ENCODE results near the gene AMMECR1.
A peak's percentile ranks its signal among the peaks of the same experiment; 100 is the strongest.
"Not testable (repeated sequence)": the region's sequence is repeated elsewhere in the genome, so short reads cannot be mapped to it uniquely, and the experiment has no call there.

The AMMECR1 gene

GRCh38 chrX:110251526-110251925, 66.4 kb downstream of the AMMECR1 start:
- DNase-seq: no peak

DNA sequence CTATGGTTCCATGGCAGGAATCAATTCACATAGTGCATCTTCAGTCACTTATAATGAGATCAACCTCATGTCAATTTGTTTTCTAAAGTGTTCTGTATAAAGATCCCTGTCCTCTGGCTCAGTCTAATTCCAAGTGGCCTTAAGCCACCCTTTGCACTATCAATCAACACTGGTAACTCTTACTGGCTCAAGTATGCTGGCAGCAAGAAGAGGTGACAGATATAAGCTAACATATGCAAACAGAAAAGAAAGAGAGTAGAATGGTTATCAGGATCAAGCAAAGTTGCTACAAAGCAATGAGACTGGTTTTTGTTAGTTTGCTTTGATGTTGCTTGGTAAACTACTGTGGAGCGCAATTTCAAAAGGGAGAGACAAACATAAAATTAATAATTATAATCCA, 67.0 kb downstream of the AMMECR1 start:
- DNase-seq: no peak

- no peak for DNase-seq
Observed at GRCh38 chrX:110248578-110248977, 69.3 kb downstream of the AMMECR1 start.

DNA sequence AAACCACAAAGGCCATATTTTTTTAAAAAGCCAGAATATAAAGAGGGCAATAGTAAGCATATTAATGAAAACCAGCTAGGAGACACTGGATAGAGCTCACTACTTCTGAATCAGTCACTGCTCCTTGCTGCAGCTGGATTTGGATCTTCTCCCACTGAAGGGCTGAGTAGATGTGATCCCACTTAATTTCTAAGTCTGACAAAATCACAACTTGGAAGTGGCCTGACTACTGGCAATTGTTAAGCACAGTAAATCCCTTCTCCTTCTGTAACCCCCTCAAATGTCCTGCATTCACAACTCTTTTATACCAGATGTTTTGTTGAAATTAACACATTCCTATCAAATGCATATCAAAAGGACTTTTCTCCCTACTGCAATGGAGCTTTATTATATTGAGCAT, 72.9 kb downstream of the AMMECR1 start:
- DNase-seq: no peak

DNA sequence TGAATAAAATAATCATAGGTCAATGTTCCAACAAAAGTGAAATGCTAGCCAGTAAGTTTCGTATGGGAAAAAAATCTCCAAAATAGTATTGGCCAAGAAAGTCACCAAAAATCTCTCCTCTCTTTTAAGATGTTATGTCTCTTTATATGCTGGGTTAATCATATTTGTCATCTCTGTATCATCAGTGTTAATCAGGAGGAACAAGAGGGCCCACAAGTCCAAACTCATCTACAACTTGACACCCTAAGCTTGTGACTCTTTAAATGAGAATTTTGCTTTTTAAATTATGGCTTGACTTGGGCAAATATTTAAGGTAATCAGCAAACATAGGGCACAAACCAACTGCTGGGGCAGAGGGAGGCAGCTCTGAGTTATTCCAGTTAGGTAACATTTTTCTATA, 75.5 kb downstream of the AMMECR1 start:
- DNase-seq: no peak

GRCh38 chrX:110241816-110242215, 76.1 kb downstream of the AMMECR1 start:
- DNase-seq: no peak

DNA sequence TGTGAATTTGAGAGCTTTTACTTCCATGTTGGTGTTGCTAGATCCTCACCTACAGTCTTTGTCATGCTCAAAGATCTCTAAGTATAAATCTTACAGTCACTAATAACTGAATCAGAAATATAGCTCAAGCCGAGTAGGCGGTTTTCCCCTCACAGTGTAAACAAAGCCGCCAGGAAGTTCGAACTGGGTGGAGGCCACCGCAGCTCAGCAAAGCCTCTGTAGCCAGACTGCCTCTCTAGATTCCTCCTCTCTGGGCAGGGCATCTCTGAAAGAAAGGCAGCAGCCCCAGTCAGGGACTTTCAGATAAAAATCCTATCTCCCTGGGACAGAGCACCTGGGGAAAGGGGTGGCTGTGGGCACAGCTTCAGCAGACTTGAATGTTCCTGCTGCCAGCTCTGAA, 79.6 kb downstream of the AMMECR1 start:
- DNase-seq: peak; percentile 19 to 28

GRCh38 chrX:110231485-110231884, 86.4 kb downstream of the AMMECR1 start:
- DNase-seq: not testable (repeated sequence)

DNA sequence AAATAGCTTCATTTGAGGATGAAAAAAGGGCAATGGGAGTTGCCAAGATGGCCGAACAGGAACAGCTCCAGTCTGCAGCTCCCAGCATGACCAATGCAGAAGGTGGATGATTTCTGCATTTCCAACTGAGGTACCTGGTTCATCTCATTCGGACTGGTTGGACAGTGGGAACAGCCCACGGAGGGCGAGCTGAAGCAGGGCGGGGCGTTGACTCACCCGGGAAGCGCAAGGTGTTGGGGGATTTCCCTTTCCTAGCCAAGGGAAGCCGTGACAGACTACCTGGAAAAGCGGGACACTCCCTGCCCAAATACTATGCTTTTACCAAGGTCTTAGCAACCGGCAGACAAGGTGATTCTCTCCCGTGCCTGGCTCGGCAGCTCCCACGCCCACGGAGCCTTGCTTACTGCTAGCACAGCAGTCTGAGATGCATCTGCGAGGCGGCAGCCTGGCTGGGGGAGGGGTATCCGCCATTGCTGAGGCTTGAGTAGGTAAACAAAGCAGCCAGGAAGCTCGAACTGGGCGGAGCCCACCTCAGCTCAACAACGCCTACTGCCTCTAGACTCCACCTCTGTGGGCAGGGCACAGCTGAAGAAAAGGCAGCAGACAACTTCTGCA, 88.3 kb downstream of the AMMECR1 start:
- DNase-seq: peak; percentile 71 to 78

DNA sequence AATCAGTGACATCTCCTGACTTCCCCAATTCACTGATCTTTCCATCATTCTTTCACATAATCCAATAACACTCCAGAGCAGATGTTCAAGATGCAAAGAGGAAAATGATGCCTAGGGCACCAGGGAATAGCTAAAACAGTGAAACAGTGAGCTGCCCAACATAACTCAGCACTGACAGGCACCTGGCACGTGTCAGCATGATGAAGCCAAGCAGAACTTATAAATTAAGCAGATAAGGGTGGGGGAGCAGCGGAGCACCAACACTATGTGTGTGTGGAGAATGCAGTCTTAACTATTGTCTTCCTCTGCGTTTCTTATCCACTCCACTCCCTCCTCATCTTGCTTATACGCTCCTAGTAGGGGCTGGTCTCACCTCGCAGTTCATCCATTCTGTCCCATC, 89.4 kb downstream of the AMMECR1 start:
- no peak for DNase-seq

- no peak for DNase-seq
Observed at GRCh38 chrX:110226931-110227330, 91.0 kb downstream of the AMMECR1 start.

- no peak for DNase-seq
Observed at GRCh38 chrX:110224926-110225617, 92.8 kb downstream of the AMMECR1 start.

- DNase-seq: no peak
Observed at GRCh38 chrX:110222497-110223257, 95.2 kb downstream of the AMMECR1 start.

GRCh38 chrX:110219920-110220319, 98.0 kb downstream of the AMMECR1 start:
- DNase-seq: no peak

GRCh38 chrX:110218591-110218990, 99.3 kb downstream of the AMMECR1 start:
- DNase-seq: no peak

DNA sequence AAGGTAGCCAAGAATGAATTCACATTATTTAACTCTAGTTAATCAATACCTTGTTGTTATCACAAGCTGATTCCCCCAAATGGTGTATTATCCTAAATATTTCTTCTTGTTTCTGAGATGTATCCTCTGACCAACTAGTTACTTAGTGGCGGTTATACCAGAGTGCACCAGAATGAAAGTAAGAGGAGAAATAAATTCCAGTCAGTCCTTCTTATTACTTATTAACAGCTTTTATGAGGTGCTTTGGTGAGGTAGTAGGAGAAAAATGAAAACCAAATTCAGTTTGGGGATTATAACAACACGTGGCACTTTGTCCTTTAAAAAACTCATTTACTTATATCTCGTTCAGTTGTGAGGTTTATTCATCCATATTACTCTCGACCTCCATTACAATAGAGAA, 101.9 kb downstream of the AMMECR1 start:
- no peak for DNase-seq

GRCh38 chrX:110215411-110215810, 102.5 kb downstream of the AMMECR1 start:
- no peak for DNase-seq

- DNase-seq: no peak
Observed at GRCh38 chrX:110214684-110215083, 103.2 kb downstream of the AMMECR1 start.

DNA sequence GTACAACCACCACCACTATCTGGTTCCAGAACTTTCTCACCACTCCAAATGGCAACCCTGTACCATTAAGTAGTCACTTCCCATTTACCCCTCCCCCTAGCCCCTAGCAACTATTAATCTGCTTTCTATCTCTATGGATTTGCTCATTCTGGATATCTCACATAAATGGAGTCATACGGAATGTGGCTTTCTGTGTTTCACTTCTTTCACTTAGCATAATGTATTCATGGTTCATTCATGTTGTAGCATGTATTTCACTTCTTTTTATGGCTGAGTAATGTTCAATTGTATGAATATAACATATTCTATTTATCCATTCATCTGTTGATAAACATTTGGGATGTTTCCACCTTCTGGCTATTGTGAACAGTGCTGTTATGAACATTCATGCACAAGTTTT, 104.7 kb downstream of the AMMECR1 start:
- DNase-seq: no peak

GRCh38 chrX:110212299-110212698, 105.6 kb downstream of the AMMECR1 start:
- DNase-seq: no peak

DNA sequence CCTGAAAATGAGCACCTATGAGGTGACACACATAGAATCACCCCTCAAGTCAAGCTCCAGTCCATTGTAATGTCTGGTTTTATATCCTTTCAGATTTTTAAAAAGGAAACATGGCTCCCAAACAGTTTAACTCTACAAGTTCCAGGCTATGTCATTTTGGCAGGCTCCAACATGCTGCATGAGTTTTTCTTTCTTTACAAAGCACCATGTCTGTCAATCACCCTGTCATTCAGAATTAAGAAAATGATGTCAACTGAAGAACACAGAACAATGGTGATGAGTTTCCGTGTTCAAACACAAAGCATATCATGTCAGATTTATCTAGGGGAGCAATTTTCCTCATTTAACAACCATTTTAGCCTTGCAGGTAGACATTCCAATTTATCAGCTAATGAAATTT, 106.5 kb downstream of the AMMECR1 start:
- no peak for DNase-seq

- DNase-seq: no peak
Observed at GRCh38 chrX:110210417-110211139, 107.3 kb downstream of the AMMECR1 start.

DNA sequence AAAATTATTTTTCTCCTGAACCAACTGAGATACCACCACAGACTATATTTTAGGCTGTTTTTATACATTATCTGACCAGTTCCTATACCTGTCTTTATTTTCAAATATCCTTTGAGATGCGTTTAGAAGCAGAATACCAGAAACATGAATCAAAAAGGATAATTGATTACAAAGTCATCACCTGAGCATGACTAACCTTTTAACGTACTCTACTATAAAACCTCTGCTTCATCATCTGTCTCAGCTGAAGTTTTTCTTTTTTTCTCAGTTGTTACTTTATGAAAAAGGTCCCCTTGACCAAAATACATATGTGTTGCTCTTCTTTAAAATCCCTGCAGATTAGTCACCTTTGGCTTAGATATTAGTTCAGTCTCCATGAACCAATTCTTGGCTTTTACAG, 109.8 kb downstream of the AMMECR1 start:
- DNase-seq: no peak
